ENCODE data around the gene ZNF554. TPM values are rescaled to one million over a fixed set of nuclear protein-coding genes. Genes with fewer than 3 reads are reported as not detected.

Gene ZNF554
- total RNA-seq, 1 donor from 2014 or later = 6.9 TPM

- no peaks in the 10 kb centered on the region for H3K36me3 ChIP-seq
- H3K27ac ChIP-seq = no peak overlapping the region
- H3K9me3 ChIP-seq = no peaks in the 10 kb centered on the region
- H3K27me3 ChIP-seq = no peaks in the 10 kb centered on the region
- H3K4me1 ChIP-seq = peaks cover 39% of the 10 kb centered on the region
- intact Hi-C loops (cut with DNase I) = no loop called here
- no peak for DNase-seq (ENCODE audit: extremely low spot score in 2 of 2)
- no peak overlapping the region for H3K4me3 ChIP-seq
- TF ChIP-seq POLR2A (IDR thresholded peaks at IDR 0.05) = no peak
- TF ChIP-seq CTCF (IDR thresholded peaks at IDR 0.05) = no peak
- no peak for TF ChIP-seq POLR2AphosphoS5 (IDR thresholded peaks at IDR 0.05; ENCODE audit: insufficient read depth in 1 of 2, low read depth in 1 of 2)
Observed at GRCh38 chr19:2774953-2775555, 44.6 kb upstream of the ZNF554 start.

GRCh38 chr19:2775556-2776430, 43.9 kb upstream of the ZNF554 start:
- TF ChIP-seq POLR2AphosphoS5 (IDR thresholded peaks at IDR 0.05; ENCODE audit: insufficient read depth in 1 of 2, low read depth in 1 of 2) (no peak), POLR2A (IDR thresholded peaks at IDR 0.05) (no peak), CTCF (IDR thresholded peaks at IDR 0.05) (no peak)
- no peak for DNase-seq (ENCODE audit: extremely low spot score in 2 of 2)
- no peaks in the 10 kb centered on the region for H3K9me3 ChIP-seq
- no peaks in the 10 kb centered on the region for H3K36me3 ChIP-seq
- intact Hi-C loops (cut with DNase I) = no loop called here
- H3K4me3 ChIP-seq = no peak overlapping the region
- peaks cover 39% of the 10 kb centered on the region for H3K4me1 ChIP-seq
- no peaks in the 10 kb centered on the region for H3K27me3 ChIP-seq
- H3K27ac ChIP-seq = peak overlapping the region; percentile 51

GRCh38 chr19:2777952-2778683, 41.5 kb upstream of the ZNF554 start:
- Histone ChIP-seq H3K27me3 (no peaks in the 10 kb centered on the region), H3K9me3 (no peaks in the 10 kb centered on the region), H3K36me3 (no peaks in the 10 kb centered on the region), H3K4me1 (peaks cover 46% of the 10 kb centered on the region), H3K4me3 (no peak overlapping the region), H3K27ac (no peak overlapping the region)
- no peak for TF ChIP-seq POLR2A (IDR thresholded peaks at IDR 0.05)
- TF ChIP-seq POLR2AphosphoS5 (IDR thresholded peaks at IDR 0.05; ENCODE audit: insufficient read depth in 1 of 2, low read depth in 1 of 2) = no peak
- TF ChIP-seq CTCF (IDR thresholded peaks at IDR 0.05) = no peak
- intact Hi-C loops (cut with DNase I) = no loop called here
- no peak for DNase-seq (ENCODE audit: extremely low spot score in 2 of 2)

GRCh38 chr19:2779121-2779740, 40.4 kb upstream of the ZNF554 start:
- Histone ChIP-seq H3K9me3 (no peaks in the 10 kb centered on the region), H3K4me1 (peaks cover 55% of the 10 kb centered on the region), H3K27me3 (no peaks in the 10 kb centered on the region), H3K36me3 (no peaks in the 10 kb centered on the region), H3K4me3 (no peak overlapping the region), H3K27ac (no peak overlapping the region)
- intact Hi-C loops (cut with DNase I) = no loop called here
- no peak for TF ChIP-seq CTCF (IDR thresholded peaks at IDR 0.05)
- TF ChIP-seq POLR2AphosphoS5 (IDR thresholded peaks at IDR 0.05; ENCODE audit: insufficient read depth in 1 of 2, low read depth in 1 of 2) = no peak
- TF ChIP-seq POLR2A (IDR thresholded peaks at IDR 0.05) = no peak
- DNase-seq (ENCODE audit: extremely low spot score in 2 of 2) = no peak
